HG02885 (cell line): ENCODE results near the gene C16orf74.
A peak's percentile ranks its signal among the peaks of the same experiment; 100 is the strongest.

Experiments used
- ATAC-seq: cut with Tn5 transposase; IDR thresholded peaks from one replicate; pipeline ENCODE4 v1.9.1; 2021; ENCODE audit warnings: mild to moderate bottlenecking; ENCODE audit not compliant: unreplicated experiment, poor library complexity

The C16orf74 gene

DNA sequence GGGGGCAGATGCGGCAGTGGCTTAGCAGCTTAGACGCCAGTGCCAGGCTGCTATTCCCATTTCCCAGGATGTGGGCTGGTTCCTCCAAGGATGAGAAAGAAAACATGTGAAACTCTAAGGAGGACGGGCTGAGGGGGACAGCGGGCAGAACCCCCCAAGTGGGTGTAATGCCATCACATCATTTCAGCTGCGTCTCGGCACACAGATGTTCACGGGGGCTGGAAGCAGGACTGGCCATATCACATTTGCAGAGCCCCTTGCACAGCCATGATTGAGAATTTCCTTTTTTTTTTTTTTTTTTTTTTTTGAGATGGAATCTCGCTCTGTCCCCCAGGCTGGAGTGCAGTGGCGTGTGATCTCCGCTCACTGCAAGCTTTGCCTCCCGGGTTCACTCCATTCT, 46.9 kb downstream of the C16orf74 start:
- no peak for ATAC-seq

GRCh38 chr16:85699628-85700027, 51.3 kb downstream of the C16orf74 start:
- no peak for ATAC-seq

- ATAC-seq, result no peak
Observed at GRCh38 chr16:85698935-85699558, 51.8 kb downstream of the C16orf74 start.

DNA sequence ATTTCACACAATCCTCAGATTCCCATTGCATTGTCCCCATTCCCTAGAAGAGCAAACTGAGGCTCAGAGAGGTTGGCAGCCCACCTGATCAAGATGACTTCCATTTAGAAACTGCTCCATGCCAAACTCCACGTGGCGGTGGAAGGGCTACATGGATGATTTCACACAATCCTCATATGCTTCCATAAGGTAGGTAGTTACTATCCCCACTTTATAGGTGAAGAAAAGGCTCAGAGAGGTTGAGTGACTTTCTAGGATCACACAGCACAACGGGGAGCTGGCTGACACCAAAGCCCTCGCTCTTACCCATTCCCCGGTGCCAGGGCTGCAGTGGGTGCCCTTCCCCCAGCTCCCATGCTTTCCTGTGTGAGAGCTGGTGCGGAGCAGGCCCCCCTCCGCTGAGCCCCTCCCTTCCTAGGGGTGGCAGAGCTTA, 52.4 kb downstream of the C16orf74 start:
- ATAC-seq, result no peak

DNA sequence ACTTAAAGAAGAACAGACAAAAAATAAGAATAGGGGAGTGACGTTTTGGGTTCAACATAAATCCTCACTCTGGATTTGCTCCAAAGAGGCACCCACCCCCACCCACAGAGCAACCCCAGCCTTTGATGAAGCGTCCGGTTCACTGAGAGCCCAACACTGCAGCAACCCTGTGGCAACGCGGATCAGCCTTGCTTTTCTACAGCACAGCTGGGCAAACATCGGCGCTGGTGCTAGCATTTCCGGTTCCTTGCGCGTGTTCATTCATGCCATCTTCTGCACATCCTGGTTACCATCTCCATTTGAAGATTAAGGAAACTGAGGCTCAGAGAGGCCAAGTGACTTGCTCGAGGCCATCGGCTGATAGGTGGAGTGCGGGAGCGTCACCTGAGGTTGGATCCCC, 53.5 kb downstream of the C16orf74 start:
- no peak for ATAC-seq

- ATAC-seq, result no peak
Observed at GRCh38 chr16:85696781-85697180, 54.1 kb downstream of the C16orf74 start.

- no peak for ATAC-seq
Observed at GRCh38 chr16:85695196-85696128, 55.4 kb downstream of the C16orf74 start.

GRCh38 chr16:85690469-85691064, 60.3 kb downstream of the C16orf74 start:
- no peak for ATAC-seq

DNA sequence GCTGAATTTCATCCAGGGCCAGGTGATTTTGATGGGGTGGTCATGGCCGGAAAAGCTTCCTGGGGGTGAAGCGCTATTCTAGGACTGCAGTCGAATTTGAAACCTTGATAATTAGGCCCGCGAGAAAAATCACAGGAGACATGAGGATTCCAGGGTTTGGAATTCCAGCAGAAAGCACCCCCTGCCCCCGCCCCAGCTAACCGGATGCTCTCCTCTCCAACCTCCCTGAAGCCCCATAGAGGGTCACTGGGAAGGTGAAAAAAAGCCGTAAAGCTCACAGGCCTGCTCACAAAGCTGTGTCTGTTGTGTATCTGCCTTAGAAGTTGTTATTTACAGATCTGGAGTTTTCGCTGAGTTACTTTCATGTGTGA, 61.0 kb downstream of the C16orf74 start:
- no peak for ATAC-seq

GRCh38 chr16:85689285-85689949, 61.5 kb downstream of the C16orf74 start:
- ATAC-seq, result no peak

DNA sequence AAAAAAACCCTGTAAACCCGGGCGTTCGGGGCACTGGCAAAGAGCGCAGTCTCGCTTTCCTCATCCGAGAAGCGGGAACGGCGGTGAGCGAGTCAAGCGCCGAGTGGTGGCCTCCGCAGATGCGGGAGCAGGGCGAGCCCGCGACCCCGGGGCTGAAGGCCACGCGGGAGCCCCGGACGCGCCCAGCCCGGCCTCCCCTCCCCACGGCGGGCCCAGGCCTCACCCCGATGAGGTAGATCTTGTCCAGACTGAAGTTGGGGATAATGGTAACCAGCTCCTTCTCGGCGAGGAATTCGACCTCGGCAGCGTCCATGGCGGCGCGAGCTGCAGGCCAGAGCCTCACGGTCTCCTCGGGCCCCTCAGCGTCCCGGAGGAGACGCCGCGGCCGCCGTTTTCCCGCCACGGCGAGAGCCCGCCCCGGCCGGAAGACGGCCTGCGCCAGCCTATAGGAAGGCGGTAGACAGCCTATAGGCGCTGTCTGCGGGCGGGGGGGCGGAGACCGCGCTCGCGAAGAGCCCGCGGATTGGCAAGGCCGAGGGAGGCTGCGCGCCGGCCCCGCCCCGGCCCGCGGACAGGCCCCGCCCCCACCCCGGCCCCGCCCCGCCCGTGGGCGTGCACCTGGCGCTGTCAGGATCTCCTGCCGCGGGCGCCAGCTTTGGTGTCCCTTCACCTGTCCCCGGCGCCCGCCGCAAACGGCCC, 62.2 kb downstream of the C16orf74 start, which contains the start of gene GINS2:
GINS2 (minus strand) TSS at position 369 of the 699 bp plus-strand sequence; CDS start at position 313, 56 bp downstream.
- peak; percentile 96 for ATAC-seq

GRCh38 chr16:85687651-85688471, 63.0 kb downstream of the C16orf74 start:
- ATAC-seq, result no peak

DNA sequence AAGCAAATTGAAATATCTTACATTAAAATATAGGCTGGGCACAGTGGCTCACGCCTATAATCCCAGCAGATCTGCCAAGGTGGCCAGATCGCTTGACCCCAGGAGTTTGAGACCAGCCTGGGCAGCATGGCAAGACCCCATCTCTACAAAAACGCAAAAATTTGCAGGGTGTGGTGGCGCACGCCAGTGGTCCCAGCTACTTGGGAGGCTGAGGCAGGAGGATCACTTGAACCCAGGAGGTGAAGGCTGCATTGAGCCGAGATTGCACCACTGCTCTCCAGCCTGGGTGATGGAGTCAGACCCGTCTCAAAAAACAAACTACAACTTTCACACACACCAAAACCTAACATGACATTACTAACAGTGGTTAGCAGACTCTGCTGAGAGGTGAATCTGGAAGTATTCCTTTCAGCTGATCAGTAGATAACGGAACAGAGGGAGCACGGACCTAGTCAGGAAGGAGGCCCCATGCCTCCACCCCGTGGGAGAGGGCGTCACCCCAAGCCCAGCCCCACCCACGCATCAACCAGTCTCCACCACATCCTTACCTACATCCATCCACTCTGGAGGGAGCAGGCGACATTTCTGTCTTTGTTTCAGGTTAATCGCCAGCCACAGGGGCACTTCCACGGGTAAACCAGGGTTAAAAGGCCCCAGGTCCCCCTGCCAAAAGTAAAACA, 63.8 kb downstream of the C16orf74 start:
- no peak for ATAC-seq

DNA sequence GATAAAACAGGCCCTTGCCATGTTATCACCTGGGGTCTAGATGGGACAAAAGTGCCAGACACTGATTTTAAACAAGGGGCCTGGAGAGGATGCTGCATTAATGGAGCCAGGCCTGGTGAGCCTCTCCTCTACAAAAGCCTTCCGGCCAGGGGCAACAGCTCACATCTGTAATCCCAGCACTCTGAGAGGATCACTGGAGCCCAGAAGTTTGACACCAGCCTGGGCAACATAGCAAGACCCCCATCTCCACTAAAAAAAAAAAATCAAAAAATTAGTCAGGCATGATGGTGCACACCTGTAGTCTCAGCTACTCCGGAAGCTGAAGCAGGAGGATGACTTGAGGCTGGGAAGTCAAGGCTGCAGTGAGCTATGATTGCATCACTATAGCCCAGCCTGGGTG, 65.6 kb downstream of the C16orf74 start:
- no peak for ATAC-seq

- ATAC-seq, result no peak
Observed at GRCh38 chr16:85683363-85683762, 67.5 kb downstream of the C16orf74 start.

DNA sequence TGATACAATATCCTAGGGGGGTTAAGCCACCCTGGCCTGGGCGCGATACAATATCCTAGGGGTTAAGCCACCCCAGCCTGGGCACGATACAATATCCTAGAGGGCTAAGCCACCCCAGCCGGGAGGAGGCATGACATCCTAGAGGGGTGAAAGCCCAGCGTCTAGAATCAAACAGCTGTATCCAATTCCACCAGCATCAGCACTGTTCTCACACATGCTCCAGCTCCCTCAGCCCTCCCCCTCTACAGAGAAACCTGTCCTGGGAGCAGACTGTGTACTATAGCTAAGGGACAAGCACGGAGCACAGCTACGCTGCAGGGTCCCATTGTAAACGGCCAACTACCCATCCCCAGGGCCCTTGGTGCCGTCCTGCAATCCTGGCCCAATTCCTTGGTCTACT, 68.4 kb downstream of the C16orf74 start:
- ATAC-seq, result no peak

GRCh38 chr16:85681255-85681654, 69.6 kb downstream of the C16orf74 start:
- no peak for ATAC-seq

DNA sequence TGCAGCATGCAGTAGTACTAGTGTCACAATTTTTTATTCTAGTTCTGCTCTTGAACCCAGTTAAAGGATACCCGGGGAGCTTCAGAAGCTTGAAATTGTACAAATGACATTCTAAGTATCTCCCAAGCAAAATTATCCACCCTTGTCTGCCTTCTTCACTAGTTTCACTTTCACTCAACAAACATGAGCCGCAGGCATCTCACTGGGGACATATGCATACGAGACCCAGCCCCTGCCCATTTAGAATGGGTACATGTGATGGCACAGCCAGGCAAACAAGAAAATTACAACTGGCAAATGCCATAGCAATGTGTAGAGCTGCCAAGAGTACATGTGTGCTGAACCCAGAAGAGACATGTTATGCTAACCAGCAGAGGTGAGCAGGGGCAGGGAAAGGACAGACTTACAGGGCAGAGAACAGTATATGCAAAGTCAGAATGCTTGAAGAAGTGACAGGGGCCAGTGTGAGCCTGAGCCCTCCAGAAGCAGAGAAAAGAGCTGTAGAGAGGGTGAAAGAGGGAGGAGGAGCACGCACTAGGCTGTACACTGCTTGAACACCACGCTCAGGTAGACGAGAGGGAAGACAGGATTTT, 70.4 kb downstream of the C16orf74 start:
- ATAC-seq, result no peak
